Measurements from ENCODE around the gene MYO18A.

Gene MYO18A

DNA sequence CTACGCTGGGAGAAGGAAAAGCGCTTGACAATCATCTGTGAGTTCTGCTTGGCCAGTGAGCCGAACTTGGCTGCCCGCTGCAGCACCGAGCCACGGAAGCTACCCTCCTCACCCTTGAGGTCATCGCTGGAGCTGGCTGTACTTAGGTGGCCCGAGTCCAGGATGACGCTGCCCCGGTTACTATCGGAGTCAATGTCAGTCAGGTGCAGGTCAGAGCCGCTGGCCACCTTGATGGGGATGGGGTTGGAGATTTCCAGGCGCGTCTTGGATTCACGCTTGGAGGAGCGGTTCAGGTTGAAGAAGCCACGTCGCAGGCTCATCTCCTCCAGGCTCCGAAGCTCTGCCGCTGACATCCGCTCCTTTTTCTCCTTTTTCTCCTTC lies 13.7 kb downstream of the MYO18A start:
- no peaks in the 10 kb centered on the region for H3K36me3 Mint-ChIP-seq (ENCODE audit: low read depth)
- DNase-seq (ENCODE audit: low spot score): no peak
- H3K4me3 Mint-ChIP-seq: no peak overlapping the region
- H3K9me3 Mint-ChIP-seq: no peaks in the 10 kb centered on the region
- H3K4me1 Mint-ChIP-seq (ENCODE audit: low read depth): no peaks in the 10 kb centered on the region
- no peak overlapping the region for H3K27ac Mint-ChIP-seq
- no peaks in the 10 kb centered on the region for H3K27me3 Mint-ChIP-seq (ENCODE audit: low read depth)

DNA sequence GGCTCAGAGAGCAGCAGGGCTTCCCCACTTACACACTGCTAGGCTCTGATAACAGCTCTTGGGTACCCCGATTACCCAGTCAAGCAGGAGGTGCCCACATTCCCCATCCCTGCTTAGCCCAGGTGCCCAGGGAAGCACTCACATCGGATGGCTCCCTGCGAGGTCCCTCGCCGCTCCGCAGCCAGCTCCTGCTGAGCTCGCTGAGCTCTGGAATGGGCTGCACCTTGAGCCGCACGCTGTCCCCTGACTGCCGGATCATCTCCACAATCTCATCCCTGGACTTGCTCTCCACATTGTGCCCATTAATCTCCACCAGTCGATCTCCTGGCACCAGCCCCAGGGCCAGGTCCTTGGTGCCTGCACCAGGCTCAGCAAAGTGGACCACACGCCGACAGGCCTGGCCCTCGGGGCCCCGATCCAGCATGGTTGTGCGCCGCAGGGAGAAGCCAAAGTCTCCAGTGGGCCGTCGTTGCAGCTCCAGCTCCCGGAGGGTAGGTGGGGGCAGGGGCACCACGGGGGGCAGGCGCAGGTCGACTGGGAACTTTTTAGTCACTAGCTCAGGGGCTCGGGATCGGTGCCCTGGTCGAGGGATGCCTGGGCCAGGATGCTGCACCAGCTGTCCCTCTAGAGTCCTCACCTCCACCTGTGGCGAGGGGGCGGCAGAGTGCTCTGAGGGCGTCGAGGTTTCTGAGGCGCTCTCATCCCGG lies 14.2 kb downstream of the MYO18A start:
- no peak overlapping the region for H3K27ac Mint-ChIP-seq
- no peak overlapping the region for H3K4me3 Mint-ChIP-seq
- H3K9me3 Mint-ChIP-seq: no peaks in the 10 kb centered on the region
- H3K4me1 Mint-ChIP-seq (ENCODE audit: low read depth): no peaks in the 10 kb centered on the region
- DNase-seq (ENCODE audit: low spot score): no peak
- H3K27me3 Mint-ChIP-seq (ENCODE audit: low read depth): no peaks in the 10 kb centered on the region
- no peaks in the 10 kb centered on the region for H3K36me3 Mint-ChIP-seq (ENCODE audit: low read depth)

DNA sequence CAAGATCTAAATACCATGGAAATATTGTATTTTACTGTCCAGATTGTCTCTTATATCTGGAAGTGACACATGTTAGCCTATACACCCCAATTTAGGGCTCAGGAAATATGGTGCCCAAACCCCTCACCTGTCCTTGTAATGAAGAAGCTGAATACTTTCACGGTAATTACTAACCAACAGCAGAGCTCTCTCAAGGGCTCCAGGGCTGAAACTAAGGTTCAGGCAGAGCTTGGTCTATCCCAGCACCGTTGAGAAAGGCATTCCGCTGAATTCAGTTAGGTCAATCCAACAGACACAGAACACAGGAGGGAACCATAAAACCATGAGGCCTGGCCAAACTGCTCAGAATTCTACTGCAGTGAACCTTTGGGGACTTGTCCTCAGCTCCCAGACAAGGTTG lies 14.9 kb downstream of the MYO18A start:
- Mint-ChIP-seq H3K27me3 (ENCODE audit: low read depth) (no peaks in the 10 kb centered on the region), H3K4me3 (no peak overlapping the region), H3K9me3 (no peaks in the 10 kb centered on the region), H3K36me3 (ENCODE audit: low read depth) (no peaks in the 10 kb centered on the region), H3K4me1 (ENCODE audit: low read depth) (no peaks in the 10 kb centered on the region), H3K27ac (no peak overlapping the region)
- no peak for DNase-seq (ENCODE audit: low spot score)

DNA sequence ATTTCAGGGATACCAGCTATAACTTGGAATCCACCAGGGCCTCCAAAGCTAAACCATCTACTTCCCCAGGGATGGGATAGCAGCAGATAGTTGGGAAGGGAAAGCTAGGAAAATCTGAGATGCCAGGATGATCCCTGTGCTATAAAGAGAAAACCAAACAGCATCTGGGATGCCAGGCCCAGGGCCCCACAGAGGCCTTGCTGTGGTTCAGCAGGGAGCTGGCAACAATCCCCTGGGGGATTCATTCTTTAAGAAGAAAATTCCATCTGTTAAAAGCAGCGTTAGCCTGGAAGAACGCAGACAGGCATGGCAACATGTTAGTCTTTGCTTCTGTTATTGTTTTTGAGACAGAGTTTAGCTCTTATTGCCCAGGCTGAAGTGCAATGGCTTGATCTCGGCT lies 16.6 kb downstream of the MYO18A start:
- Mint-ChIP-seq H3K36me3 (ENCODE audit: low read depth) (no peaks in the 10 kb centered on the region), H3K27me3 (ENCODE audit: low read depth) (no peaks in the 10 kb centered on the region), H3K9me3 (no peaks in the 10 kb centered on the region), H3K4me3 (no peak overlapping the region), H3K27ac (no peak overlapping the region), H3K4me1 (ENCODE audit: low read depth) (peaks cover 9% of the 10 kb centered on the region)
- no peak for DNase-seq (ENCODE audit: low spot score)

DNA sequence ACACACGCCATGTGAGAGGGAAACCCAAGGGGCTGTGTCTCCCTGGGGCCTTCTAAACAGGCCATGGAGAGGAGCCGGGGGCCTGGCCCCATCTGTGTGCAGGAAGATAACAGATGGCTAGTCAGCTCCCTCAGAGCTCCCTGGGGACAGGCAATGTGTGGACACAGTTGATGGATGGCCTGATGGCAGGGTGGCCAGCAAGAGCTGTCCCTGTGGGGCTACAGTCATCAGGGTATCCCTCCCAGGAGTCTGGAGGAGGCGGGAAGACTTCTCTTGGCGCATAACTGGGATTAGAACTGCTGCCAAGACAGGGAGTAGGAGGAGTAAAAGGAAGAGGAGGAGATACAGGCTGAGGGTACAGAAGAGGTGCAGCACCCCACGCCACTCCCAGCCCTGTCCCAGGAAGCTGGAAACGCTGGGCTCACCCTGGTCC lies 17.3 kb downstream of the MYO18A start:
- Mint-ChIP-seq H3K36me3 (ENCODE audit: low read depth) (no peaks in the 10 kb centered on the region), H3K27me3 (ENCODE audit: low read depth) (no peaks in the 10 kb centered on the region), H3K9me3 (no peaks in the 10 kb centered on the region), H3K4me3 (no peak overlapping the region), H3K4me1 (ENCODE audit: low read depth) (peaks cover 11% of the 10 kb centered on the region), H3K27ac (no peak overlapping the region)
- DNase-seq (ENCODE audit: low spot score): no peak

DNA sequence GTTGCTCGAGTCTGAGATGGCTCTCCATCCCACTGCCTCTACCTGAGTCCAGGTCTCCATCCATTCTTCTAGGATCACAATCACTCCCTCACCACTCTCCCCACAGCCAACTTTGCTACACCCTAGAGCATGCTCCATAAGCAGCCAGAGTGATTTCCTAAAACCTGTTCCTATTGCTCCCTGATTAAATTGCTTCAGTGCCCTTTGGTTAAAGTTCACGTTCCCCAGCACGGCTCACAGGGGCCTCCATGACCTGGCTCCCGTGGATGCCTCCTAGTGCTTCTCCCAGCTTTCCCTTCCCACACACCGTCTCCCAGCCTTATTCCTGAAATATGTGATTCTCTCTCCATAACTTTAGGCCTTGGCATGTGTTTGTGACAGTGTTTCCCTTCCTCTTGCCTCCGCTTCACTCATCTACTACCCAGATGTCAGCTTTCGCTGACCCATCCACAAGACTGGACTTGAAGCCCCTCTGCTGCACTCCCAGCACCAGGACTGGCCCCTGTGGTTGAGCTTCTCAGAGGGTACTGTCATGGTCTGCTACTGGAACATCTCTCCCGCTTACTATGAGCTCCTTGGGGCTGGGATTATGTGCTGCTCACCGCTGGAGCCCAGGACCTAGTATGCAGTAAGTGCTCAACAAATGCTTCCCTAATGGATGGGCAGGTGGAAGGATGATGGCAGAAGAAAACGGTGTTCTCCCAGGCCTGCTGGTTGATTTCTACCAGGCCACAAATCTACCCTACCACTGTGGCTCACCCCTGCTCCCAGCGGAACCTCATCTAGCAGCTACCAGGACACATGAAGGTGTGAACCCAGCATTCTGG lies 17.9 kb downstream of the MYO18A start:
- DNase-seq (ENCODE audit: low spot score): no peak
- no peaks in the 10 kb centered on the region for H3K9me3 Mint-ChIP-seq
- H3K27ac Mint-ChIP-seq: no peak overlapping the region
- peaks cover 11% of the 10 kb centered on the region for H3K4me1 Mint-ChIP-seq (ENCODE audit: low read depth)
- no peaks in the 10 kb centered on the region for H3K36me3 Mint-ChIP-seq (ENCODE audit: low read depth)
- no peak overlapping the region for H3K4me3 Mint-ChIP-seq
- no peaks in the 10 kb centered on the region for H3K27me3 Mint-ChIP-seq (ENCODE audit: low read depth)

DNA sequence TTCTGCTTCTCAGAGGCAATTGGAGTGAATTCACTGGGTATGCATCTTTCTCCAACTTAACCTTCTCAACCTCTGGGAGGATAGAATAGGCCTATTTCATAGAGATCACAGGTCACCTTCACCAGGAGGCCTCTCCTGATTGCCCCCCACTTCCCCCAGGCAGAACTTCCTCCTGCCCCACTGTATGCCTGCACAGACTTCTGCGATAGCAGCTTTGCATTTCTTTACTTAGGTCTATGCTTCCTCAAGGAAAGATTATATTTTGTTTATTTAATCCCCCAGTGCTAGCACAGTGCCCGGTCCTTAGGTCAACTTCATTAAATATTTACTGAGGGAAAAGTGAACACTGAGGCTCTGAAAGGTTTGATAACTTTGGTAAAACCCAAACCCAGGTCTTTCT lies 19.9 kb downstream of the MYO18A start:
- Mint-ChIP-seq H3K9me3 (no peaks in the 10 kb centered on the region), H3K36me3 (ENCODE audit: low read depth) (no peaks in the 10 kb centered on the region), H3K27ac (peak overlapping the region; percentile 8), H3K27me3 (ENCODE audit: low read depth) (no peaks in the 10 kb centered on the region), H3K4me1 (ENCODE audit: low read depth) (peaks cover 14% of the 10 kb centered on the region), H3K4me3 (no peak overlapping the region)
- no peak for DNase-seq (ENCODE audit: low spot score)

DNA sequence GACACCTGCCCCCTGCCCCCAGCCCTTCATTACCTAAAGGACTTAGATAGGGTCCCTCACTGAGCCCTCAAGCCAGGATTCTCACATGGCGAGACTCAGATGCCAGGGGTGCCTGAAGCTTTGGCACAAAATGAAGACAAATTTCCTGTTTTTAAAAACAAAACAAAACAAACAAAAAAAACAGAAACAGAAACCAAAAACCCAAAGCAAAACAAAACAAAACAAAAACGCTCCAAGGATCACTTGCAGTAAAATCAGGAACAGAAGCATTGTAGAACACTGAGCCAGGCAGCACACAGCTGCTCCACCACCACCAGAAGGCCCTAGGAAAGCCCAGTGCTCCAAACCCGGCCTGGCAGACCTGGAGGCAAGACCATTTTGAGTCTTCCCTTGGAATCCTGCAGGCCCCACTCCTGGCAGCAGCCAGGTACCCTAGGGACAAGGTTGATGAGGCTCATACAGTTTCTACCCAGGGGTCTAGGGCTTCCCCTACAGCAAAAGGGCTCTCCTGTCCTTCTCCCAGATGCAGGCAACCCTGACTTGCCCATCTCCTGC lies 20.8 kb downstream of the MYO18A start:
- no peaks in the 10 kb centered on the region for H3K9me3 Mint-ChIP-seq
- no peaks in the 10 kb centered on the region for H3K36me3 Mint-ChIP-seq (ENCODE audit: low read depth)
- H3K4me3 Mint-ChIP-seq: no peak overlapping the region
- H3K4me1 Mint-ChIP-seq (ENCODE audit: low read depth): peaks cover 22% of the 10 kb centered on the region
- DNase-seq (ENCODE audit: low spot score): no peak
- peak overlapping the region; percentile 10 for H3K27ac Mint-ChIP-seq
- no peaks in the 10 kb centered on the region for H3K27me3 Mint-ChIP-seq (ENCODE audit: low read depth)

DNA sequence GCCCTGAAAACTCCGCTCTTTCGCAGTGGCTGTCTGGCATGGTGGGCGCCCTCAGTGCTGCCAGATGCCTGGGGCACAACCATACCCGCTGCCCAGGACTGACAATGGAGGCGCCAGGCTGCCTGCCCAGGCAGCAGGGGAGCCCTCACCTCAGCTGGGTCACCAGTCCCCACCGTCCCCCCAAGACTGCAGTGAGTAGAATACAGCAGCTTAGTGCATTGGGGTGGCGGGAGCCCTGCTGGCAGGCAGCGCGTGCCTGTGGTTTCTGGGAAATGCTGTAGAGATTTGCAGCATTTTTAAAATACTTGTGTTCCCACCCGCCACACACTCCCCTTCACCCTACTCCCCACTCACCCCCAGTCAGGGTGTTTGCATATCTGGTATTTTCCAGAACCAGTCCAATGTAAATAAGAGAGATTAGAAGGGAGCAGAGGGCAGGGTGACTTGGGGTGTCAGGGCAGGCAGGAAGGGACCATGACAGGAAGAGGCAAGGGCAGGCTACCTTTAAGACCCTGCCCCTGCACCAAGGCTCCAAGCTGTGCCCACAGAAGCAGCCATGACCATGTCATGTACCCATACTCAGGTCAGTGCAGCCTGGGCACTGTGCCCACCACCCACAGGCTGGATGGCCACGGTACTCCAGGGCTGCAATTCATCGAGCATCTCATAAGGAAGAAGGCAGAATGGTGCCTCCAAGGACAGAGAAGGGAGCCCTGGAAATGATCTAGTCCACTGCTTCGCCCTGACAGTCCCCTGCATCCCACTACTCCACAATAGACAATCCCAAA lies 21.5 kb downstream of the MYO18A start:
- H3K36me3 Mint-ChIP-seq (ENCODE audit: low read depth): no peaks in the 10 kb centered on the region
- no peaks in the 10 kb centered on the region for H3K27me3 Mint-ChIP-seq (ENCODE audit: low read depth)
- no peaks in the 10 kb centered on the region for H3K9me3 Mint-ChIP-seq
- no peak overlapping the region for H3K4me3 Mint-ChIP-seq
- H3K27ac Mint-ChIP-seq: peak overlapping the region; percentile 10
- no peak for DNase-seq (ENCODE audit: low spot score)
- peaks cover 27% of the 10 kb centered on the region for H3K4me1 Mint-ChIP-seq (ENCODE audit: low read depth)

DNA sequence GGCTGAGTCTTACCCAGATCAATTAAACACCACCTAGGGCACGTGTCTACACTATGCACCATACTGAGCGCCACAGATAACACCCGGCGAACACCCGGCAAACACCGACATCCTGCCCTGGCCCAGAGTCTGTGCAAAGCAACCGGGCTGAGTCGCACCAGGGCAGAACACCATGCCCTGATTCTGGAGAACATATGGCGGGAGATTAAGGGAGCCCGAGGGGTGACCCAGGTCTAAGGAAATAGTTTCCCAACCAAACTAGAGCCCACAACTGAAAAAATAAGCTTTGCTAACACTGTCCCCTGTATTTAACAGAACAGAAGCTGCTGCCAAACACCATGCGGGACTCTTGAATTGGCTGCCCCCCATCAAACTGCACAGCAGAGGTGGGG lies 22.1 kb downstream of the MYO18A start:
- DNase-seq (ENCODE audit: low spot score): no peak
- Mint-ChIP-seq H3K9me3 (no peaks in the 10 kb centered on the region), H3K27ac (no peak overlapping the region), H3K36me3 (ENCODE audit: low read depth) (no peaks in the 10 kb centered on the region), H3K4me1 (ENCODE audit: low read depth) (peaks cover 27% of the 10 kb centered on the region), H3K4me3 (no peak overlapping the region), H3K27me3 (ENCODE audit: low read depth) (no peaks in the 10 kb centered on the region)

DNA sequence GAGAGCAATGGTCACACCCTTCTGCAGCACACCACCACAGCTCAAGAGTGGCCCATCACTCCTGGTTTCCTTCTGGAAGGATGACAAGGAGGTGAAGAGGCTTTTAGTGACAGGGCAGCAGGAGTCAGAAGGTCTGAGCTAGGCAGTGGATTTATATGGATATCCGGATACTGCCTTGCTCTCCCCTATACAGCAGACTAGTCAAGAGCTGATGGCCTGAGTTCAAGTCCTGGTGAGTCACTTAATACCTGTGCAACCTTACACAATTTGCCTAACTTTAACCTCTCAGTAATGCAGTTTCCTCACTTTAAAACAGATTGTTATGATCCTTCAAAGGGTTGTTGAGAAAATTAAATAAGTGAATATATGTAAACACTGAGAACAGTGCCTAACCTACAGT lies 22.9 kb downstream of the MYO18A start:
- no peak for DNase-seq (ENCODE audit: low spot score)
- Mint-ChIP-seq H3K4me3 (no peak overlapping the region), H3K4me1 (ENCODE audit: low read depth) (peaks cover 27% of the 10 kb centered on the region), H3K27me3 (ENCODE audit: low read depth) (no peaks in the 10 kb centered on the region), H3K36me3 (ENCODE audit: low read depth) (no peaks in the 10 kb centered on the region), H3K27ac (no peak overlapping the region), H3K9me3 (no peaks in the 10 kb centered on the region)

DNA sequence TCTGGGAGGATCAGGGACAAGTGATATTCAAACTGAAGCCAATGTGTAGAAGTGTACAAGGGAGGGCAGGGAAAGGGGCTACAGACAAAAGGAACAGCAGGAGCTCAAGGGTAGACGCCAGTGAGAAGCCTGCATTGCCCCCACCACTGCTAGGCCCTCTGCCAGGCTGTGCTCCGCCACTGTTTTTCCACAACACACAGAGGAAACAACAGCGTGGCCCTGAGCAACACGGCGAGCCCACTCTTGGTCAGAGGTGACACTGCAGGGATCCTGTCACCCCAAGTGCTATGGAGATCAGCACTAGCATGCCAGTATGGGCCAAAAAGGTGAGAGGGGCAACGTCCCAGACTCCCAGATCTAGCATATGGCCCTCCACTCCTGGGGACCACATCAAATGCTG lies 23.4 kb downstream of the MYO18A start:
- Mint-ChIP-seq H3K9me3 (no peaks in the 10 kb centered on the region), H3K4me3 (no peak overlapping the region), H3K27ac (no peak overlapping the region)

DNA sequence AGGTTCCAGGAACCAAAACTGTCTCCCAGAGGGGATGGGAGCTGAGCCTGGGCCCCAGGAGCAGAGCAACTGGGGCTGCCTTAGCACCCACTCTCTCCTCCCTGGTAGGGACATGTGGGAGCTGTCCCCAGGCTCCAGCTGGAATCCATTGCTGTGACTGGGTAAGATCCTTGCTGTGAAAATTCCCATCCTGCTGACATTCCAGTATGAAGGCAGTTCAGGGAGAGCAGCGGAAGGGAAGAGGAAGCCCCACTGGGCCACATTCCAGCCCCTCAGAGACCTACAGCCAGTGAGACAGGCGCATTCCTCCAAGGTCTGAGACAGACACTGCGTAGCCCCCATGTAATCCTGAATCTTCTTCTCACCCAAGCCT lies 24.2 kb downstream of the MYO18A start:
- H3K36me3 Mint-ChIP-seq (ENCODE audit: low read depth): no peaks in the 10 kb centered on the region
- H3K27ac Mint-ChIP-seq: peak overlapping the region; percentile 33
- no peaks in the 10 kb centered on the region for H3K27me3 Mint-ChIP-seq (ENCODE audit: low read depth)
- peaks cover 27% of the 10 kb centered on the region for H3K4me1 Mint-ChIP-seq (ENCODE audit: low read depth)
- H3K9me3 Mint-ChIP-seq: no peaks in the 10 kb centered on the region
- DNase-seq (ENCODE audit: low spot score): no peak
- no peak overlapping the region for H3K4me3 Mint-ChIP-seq

More for the DNA sequence above, 23.4 kb downstream of the MYO18A start:
- no peak for DNase-seq (ENCODE audit: low spot score)
- Mint-ChIP-seq H3K4me1 (ENCODE audit: low read depth) (peaks cover 27% of the 10 kb centered on the region), H3K36me3 (ENCODE audit: low read depth) (no peaks in the 10 kb centered on the region), H3K27me3 (ENCODE audit: low read depth) (no peaks in the 10 kb centered on the region)
